ENCODE measurements around the gene FBXL19. TPM values are rescaled to one million over a fixed set of nuclear protein-coding genes. Genes with fewer than 3 reads are reported as not detected.
A peak's percentile ranks its signal among the peaks of the same experiment; 100 is the strongest.

Gene FBXL19
- total and polyA plus RNA-seq, 9 of the 15 experiments (the other 6 are each of a cell fraction or from before 2014, with no cell fraction given): 0.13 to 48.0 (median 13.5) TPM; not detected in 1

DNA sequence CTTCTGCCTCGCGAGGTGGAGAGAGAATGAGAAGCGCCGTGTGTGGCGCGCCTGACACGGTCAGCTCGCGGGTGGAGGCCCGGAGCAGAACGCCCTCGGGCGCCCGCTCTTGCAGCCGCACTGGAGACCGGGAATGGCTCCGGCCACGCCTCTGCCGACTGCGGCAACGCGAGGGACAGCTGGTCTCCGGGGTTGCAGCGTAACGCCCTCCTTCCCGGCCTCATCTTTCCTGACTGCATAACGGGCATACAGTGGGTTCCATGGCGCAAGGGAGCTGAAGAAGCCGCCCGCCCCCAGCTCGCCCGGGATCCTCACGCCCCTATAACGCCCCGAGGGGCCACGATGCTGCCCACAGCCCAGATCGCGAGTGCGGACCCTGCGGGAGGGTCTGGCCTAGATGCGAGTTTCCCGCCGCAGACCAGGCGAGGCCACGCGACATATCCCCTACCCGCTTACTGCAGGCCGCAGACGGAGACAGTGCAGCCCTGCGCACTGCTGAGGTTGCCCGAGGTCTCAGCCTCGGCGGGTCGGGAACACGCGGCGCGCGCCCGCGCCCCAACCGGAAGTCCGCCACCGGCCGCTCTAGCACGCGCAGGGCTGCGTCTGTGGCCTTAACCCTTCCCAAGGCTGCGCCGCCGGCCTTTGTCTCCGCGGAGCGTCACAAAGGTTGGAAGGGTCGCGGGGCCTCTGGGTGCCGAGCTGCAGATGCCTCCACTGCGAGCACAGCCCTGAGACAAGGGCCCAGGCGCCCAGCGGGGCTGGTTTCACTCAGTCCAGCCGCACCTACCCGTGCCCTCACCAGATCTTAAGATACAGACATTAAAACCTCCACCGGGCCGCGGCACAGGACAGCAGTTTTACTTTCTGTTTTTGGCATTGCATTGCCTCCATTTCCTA lies 48.3 kb upstream of the FBXL19 start (continued):
- TF ChIP-seq PRMT5 (CRISPR knock-in tag; IDR thresholded peaks at IDR 0.05) (no peak), ZNF354B (CRISPR knock-in tag; IDR thresholded peaks at IDR 0.05) (no peak), ZNF175 (CRISPR knock-in tag; IDR thresholded peaks at IDR 0.05; ENCODE audit: low read depth) (peak; percentile 81), HDAC2 (IDR thresholded peaks at IDR 0.05) (0 out of 2 replicates have a peak, but pooled peaks have one; percentile 79), RBM39 (optimal IDR thresholded peaks at IDR 0.05; ENCODE audit: low read depth, low read length) (no peak), NFATC3 (IDR thresholded peaks at IDR 0.05) (no peak), CSDE1 (IDR thresholded peaks at IDR 0.05) (no peak; a peak in 1 of 4 replicates), SUPT5H (IDR thresholded peaks at IDR 0.05) (peak; percentile 96), ATF7 (IDR thresholded peaks at IDR 0.05) (peak; percentile 76; the same call in 1 of the 2 replicates), KAT7 (CRISPR knock-in tag; IDR thresholded peaks at IDR 0.05; ENCODE audit: borderline replicate concordance) (peak; percentile 99; the same call in 1 of the 2 replicates), SAFB (IDR thresholded peaks at IDR 0.05; ENCODE audit: borderline replicate concordance, low read depth, low read length) (peak; percentile 26; the same call in 1 of the 2 replicates), NONO (IDR thresholded peaks at IDR 0.05; ENCODE audit: low read depth in 2 of 2, low read length in 1 of 2) (peak; percentile 55 to 87; a peak in 2 of 4 replicates), ZNF551 (CRISPR knock-in tag; IDR thresholded peaks at IDR 0.05) (no peak), MYNN (IDR thresholded peaks at IDR 0.05) (no peak), MYNN (CRISPR knock-in tag; IDR thresholded peaks at IDR 0.05) (no peak), HIVEP1 (CRISPR knock-in tag; IDR thresholded peaks at IDR 0.05) (0 out of 2 replicates have a peak, but pooled peaks have one; percentile 41), BDP1 (IDR thresholded peaks at IDR 0.05; ENCODE audit: insufficient read depth, insufficient read length) (no peak)
- TF ChIP-seq, protein P1, sequence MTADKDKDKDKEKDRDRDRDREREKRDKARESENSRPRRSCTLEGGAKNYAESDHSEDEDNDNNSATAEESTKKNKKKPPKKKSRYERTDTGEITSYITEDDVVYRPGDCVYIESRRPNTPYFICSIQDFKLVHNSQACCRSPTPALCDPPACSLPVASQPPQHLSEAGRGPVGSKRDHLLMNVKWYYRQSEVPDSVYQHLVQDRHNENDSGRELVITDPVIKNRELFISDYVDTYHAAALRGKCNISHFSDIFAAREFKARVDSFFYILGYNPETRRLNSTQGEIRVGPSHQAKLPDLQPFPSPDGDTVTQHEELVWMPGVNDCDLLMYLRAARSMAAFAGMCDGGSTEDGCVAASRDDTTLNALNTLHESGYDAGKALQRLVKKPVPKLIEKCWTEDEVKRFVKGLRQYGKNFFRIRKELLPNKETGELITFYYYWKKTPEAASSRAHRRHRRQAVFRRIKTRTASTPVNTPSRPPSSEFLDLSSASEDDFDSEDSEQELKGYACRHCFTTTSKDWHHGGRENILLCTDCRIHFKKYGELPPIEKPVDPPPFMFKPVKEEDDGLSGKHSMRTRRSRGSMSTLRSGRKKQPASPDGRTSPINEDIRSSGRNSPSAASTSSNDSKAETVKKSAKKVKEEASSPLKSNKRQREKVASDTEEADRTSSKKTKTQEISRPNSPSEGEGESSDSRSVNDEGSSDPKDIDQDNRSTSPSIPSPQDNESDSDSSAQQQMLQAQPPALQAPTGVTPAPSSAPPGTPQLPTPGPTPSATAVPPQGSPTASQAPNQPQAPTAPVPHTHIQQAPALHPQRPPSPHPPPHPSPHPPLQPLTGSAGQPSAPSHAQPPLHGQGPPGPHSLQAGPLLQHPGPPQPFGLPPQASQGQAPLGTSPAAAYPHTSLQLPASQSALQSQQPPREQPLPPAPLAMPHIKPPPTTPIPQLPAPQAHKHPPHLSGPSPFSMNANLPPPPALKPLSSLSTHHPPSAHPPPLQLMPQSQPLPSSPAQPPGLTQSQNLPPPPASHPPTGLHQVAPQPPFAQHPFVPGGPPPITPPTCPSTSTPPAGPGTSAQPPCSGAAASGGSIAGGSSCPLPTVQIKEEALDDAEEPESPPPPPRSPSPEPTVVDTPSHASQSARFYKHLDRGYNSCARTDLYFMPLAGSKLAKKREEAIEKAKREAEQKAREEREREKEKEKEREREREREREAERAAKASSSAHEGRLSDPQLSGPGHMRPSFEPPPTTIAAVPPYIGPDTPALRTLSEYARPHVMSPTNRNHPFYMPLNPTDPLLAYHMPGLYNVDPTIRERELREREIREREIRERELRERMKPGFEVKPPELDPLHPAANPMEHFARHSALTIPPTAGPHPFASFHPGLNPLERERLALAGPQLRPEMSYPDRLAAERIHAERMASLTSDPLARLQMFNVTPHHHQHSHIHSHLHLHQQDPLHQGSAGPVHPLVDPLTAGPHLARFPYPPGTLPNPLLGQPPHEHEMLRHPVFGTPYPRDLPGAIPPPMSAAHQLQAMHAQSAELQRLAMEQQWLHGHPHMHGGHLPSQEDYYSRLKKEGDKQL (CRISPR knock-in tag; IDR thresholded peaks at IDR 0.05; ENCODE audit: borderline replicate concordance): 0 out of 2 replicates have a peak, but pooled peaks have one; percentile 53
- TF ChIP-seq, protein P2, sequence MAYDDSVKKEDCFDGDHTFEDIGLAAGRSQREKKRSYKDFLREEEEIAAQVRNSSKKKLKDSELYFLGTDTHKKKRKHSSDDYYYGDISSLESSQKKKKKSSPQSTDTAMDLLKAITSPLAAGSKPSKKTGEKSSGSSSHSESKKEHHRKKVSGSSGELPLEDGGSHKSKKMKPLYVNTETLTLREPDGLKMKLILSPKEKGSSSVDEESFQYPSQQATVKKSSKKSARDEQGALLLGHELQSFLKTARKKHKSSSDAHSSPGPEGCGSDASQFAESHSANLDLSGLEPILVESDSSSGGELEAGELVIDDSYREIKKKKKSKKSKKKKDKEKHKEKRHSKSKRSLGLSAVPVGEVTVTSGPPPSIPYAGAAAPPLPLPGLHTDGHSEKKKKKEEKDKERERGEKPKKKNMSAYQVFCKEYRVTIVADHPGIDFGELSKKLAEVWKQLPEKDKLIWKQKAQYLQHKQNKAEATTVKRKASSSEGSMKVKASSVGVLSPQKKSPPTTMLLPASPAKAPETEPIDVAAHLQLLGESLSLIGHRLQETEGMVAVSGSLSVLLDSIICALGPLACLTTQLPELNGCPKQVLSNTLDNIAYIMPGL (CRISPR knock-in tag; IDR thresholded peaks at IDR 0.05): no peak
- TF ChIP-seq, protein P3, sequence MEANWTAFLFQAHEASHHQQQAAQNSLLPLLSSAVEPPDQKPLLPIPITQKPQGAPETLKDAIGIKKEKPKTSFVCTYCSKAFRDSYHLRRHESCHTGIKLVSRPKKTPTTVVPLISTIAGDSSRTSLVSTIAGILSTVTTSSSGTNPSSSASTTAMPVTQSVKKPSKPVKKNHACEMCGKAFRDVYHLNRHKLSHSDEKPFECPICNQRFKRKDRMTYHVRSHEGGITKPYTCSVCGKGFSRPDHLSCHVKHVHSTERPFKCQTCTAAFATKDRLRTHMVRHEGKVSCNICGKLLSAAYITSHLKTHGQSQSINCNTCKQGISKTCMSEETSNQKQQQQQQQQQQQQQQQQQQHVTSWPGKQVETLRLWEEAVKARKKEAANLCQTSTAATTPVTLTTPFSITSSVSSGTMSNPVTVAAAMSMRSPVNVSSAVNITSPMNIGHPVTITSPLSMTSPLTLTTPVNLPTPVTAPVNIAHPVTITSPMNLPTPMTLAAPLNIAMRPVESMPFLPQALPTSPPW (CRISPR knock-in tag; IDR thresholded peaks at IDR 0.05): peak; percentile 50

All from K562 (cell line).